ENCODE results near the gene SLC9A7. TPM values are rescaled to one million over a fixed set of nuclear protein-coding genes. Genes with fewer than 3 reads are reported as not detected.
A peak's percentile ranks its signal among the peaks of the same experiment; 100 is the strongest.

The SLC9A7 gene
- total and polyA plus RNA-seq, 2 donors from 2014 or later, result 2.4 to 16.1 TPM

DNA sequence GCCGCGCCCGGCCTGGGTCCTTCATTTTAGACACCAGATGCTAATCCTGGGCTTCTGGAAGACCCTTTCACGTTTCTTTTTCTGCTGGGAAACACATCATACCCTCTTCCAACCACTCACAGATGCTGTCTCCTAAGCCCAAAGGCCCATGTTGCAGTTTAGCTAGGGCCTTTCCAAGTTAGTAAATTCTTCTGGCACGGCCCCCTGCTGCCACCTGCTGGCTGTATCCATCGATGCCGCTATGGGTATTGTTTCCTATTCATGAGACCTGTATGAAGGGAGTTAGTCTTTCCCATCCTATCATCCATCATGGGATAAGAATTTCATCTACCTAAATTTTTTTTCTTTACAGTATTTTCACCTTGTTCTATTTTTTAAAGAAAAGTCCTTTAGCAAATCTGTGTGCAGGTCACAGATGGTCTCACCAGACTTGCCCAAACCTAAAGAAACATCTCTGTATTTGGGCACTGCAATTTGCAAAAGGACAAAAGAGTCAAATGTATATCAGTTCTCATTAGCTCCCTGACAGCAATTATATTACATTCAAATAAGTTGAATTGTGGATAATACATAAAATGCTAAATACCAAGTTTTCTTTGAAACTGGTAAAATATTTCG is 37.8 kb upstream of the SLC9A7 start:
- H3K9ac ChIP-seq (ENCODE audit: low read length in 3 of 3), result no peak overlapping the region
- no peaks in the 10 kb centered on the region for H3K27me3 ChIP-seq (ENCODE audit: control insufficient read depth, insufficient read depth, low read length)
- H3K4me3 ChIP-seq (ENCODE audit: low read length in 3 of 3), result no peak overlapping the region
- DNase-seq (peak; percentile 58 to 77 (median 67)), FAIRE-seq (peak; percentile 74)
- H3K4me1 ChIP-seq (ENCODE audit: control insufficient read depth in 2 of 3, insufficient read depth in 2 of 3, low read depth in 1 of 3, low read length in 3 of 3), result no peaks in the 10 kb centered on the region
- TF ChIP-seq, protein P1, sequence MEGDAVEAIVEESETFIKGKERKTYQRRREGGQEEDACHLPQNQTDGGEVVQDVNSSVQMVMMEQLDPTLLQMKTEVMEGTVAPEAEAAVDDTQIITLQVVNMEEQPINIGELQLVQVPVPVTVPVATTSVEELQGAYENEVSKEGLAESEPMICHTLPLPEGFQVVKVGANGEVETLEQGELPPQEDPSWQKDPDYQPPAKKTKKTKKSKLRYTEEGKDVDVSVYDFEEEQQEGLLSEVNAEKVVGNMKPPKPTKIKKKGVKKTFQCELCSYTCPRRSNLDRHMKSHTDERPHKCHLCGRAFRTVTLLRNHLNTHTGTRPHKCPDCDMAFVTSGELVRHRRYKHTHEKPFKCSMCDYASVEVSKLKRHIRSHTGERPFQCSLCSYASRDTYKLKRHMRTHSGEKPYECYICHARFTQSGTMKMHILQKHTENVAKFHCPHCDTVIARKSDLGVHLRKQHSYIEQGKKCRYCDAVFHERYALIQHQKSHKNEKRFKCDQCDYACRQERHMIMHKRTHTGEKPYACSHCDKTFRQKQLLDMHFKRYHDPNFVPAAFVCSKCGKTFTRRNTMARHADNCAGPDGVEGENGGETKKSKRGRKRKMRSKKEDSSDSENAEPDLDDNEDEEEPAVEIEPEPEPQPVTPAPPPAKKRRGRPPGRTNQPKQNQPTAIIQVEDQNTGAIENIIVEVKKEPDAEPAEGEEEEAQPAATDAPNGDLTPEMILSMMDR (IDR thresholded peaks at IDR 0.05; ENCODE audit: borderline replicate concordance, extremely low read depth, insufficient read depth), result peak; percentile 64
- no peaks in the 10 kb centered on the region for H3K9me3 ChIP-seq (ENCODE audit: control insufficient read depth in 2 of 3, insufficient read depth in 1 of 3, low read length in 3 of 3)
- no peaks in the 10 kb centered on the region for H3K36me3 ChIP-seq (ENCODE audit: control insufficient read depth in 2 of 3, insufficient read depth in 3 of 3, low read length in 3 of 3)
- intact Hi-C loops (cut with DNase I), result no loop called here
- H3K27ac ChIP-seq (ENCODE audit: low read depth in 2 of 2, low read length in 2 of 2), result no peak overlapping the region

DNA sequence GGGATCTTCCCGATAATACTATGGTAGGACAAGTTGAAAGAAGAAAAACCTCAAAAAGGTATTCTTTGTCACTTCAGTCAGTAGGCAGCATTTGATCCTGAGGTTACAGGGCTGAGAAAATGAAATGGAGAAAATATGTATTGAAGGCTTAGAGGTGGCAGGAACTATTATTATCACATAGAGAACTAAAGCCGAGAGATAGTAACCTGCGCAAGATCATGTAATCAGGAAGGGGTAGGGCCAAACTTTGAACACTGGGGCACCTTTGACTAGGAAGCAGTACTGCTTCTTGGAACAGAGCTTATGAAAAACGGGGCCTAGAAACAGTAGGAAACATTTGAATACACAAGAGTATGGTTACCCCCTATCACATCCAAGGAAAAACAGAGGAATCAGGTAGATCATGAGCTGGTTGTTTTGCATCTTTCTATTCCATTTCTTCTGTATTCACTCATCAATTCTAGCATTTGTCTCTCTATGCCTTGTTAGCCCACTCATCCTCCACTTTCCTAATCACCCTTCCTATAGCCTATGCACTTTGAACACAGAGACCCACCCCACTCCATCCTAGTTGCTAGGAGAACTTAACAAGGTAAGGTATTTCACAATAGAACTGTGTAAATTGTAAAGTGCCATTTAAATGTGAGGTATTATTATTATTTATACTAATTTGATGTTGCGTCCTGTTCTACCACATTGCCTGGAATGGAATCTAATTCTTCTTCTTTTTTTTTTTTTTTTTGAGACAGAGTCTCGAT is 34.6 kb upstream of the SLC9A7 start:
- Histone ChIP-seq H3K9me3 (ENCODE audit: control insufficient read depth in 2 of 3, insufficient read depth in 1 of 3, low read length in 3 of 3) (no peaks in the 10 kb centered on the region), H3K27ac (ENCODE audit: low read depth in 2 of 2, low read length in 2 of 2) (no peak overlapping the region), H3K4me1 (ENCODE audit: control insufficient read depth in 2 of 3, insufficient read depth in 2 of 3, low read depth in 1 of 3, low read length in 3 of 3) (no peaks in the 10 kb centered on the region), H3K4me3 (ENCODE audit: low read length in 3 of 3) (no peak overlapping the region), H3K36me3 (ENCODE audit: control insufficient read depth in 2 of 3, insufficient read depth in 3 of 3, low read length in 3 of 3) (no peaks in the 10 kb centered on the region), H3K27me3 (ENCODE audit: control insufficient read depth, insufficient read depth, low read length) (no peaks in the 10 kb centered on the region), H3K9ac (ENCODE audit: low read length in 3 of 3) (no peak overlapping the region)
- no peak for FAIRE-seq
- intact Hi-C loops (cut with DNase I), result no loop called here
- no peak for DNase-seq
- TF ChIP-seq, protein P1 (IDR thresholded peaks at IDR 0.05; ENCODE audit: borderline replicate concordance, extremely low read depth, insufficient read depth), result no peak

DNA sequence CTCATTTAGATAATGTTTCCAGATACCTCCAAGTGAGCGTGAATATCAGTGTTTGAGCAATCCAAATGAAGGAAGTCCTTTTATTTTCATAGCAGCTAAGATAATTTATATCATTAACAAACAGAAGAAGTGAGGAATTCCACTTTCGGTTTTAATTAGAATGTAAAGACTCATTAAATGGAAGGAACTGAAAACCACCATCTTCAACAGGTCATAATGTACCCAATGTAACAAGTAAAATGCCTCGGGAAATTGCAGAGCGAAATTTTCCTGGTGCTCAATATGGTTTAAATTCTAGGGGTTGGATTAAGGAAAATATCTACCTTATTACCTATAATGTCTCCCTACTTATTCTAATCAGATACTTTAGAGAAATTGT is 33.9 kb upstream of the SLC9A7 start:
- Histone ChIP-seq H3K9me3 (ENCODE audit: control insufficient read depth in 2 of 3, insufficient read depth in 1 of 3, low read length in 3 of 3) (no peaks in the 10 kb centered on the region), H3K27ac (ENCODE audit: low read depth in 2 of 2, low read length in 2 of 2) (peak overlapping the region in 1 of 2 donors; percentile 28), H3K36me3 (ENCODE audit: control insufficient read depth in 2 of 3, insufficient read depth in 3 of 3, low read length in 3 of 3) (no peaks in the 10 kb centered on the region), H3K4me3 (ENCODE audit: low read length in 3 of 3) (no peak overlapping the region), H3K27me3 (ENCODE audit: control insufficient read depth, insufficient read depth, low read length) (no peaks in the 10 kb centered on the region), H3K9ac (ENCODE audit: low read length in 3 of 3) (no peak overlapping the region), H3K4me1 (ENCODE audit: control insufficient read depth in 2 of 3, insufficient read depth in 2 of 3, low read depth in 1 of 3, low read length in 3 of 3) (no peaks in the 10 kb centered on the region)
- intact Hi-C loops (cut with DNase I), result no loop called here
- TF ChIP-seq, protein P1 (IDR thresholded peaks at IDR 0.05; ENCODE audit: borderline replicate concordance, extremely low read depth, insufficient read depth), result no peak
- DNase-seq, result no peak
- FAIRE-seq, result no peak
